Measurements from ENCODE around the gene IFNL4. TPM values are rescaled to one million over a fixed set of nuclear protein-coding genes. Genes with fewer than 3 reads are reported as not detected.

The IFNL4 gene
- total RNA-seq, 1 experiment from 2014 or later: not detected

- H4K5ac ChIP-seq (ENCODE audit: insufficient read length, low read depth, low read length): no peak overlapping the region
- WGBS (ENCODE audit: extremely low coverage, insufficient read length, low lambda C conversion rate): no CpG with 5 or more reads among the region's 5 CpGs
- no peak overlapping the region for H4K8ac ChIP-seq (replicated peaks; ENCODE audit: insufficient read length, low read depth, low read length)
- no peak overlapping the region for H2AK5ac ChIP-seq (ENCODE audit: insufficient read length, low read length)
- H2BK20ac ChIP-seq (ENCODE audit: low read depth, low read length, poor library complexity, severe bottlenecking): no peak overlapping the region
- DNase-seq: no peak
- TF ChIP-seq CTCF (conservative IDR thresholded peaks at IDR 0.05): no peak
- H3K27me3 Mint-ChIP-seq (ENCODE audit: low read depth): peaks cover 90% of the 10 kb centered on the region
- no peak overlapping the region for H2BK12ac ChIP-seq (ENCODE audit: insufficient read length, low read depth, low read length)
- no peak overlapping the region for H3K27ac Mint-ChIP-seq
- H3T11ph ChIP-seq (ENCODE audit: low read length): no peak overlapping the region
- peaks cover 35% of the 10 kb centered on the region; the same call in 1 of the 2 replicates for H3K27me3 ChIP-seq (ENCODE audit: insufficient read depth, low read length)
- H3K36me3 Mint-ChIP-seq (ENCODE audit: insufficient read depth in 1 of 3, low read depth in 3 of 3): no peaks in the 10 kb centered on the region
- no peak overlapping the region for H3K14ac ChIP-seq (ENCODE audit: insufficient read depth, low read length)
- H3K9me3 ChIP-seq (ENCODE audit: control insufficient read depth, low read depth, low read length): no peaks in the 10 kb centered on the region
- no peaks in the 10 kb centered on the region for H3K79me1 ChIP-seq (ENCODE audit: insufficient read depth, low read depth, low read length, poor library complexity, severe bottlenecking)
- no peak overlapping the region for H3K18ac ChIP-seq (ENCODE audit: insufficient read length, low read depth, low read length)
- peaks cover 9% of the 10 kb centered on the region for H3K23me2 ChIP-seq (ENCODE audit: insufficient read length, low read depth, low read length, poor library complexity, severe bottlenecking)
- H4K20me1 ChIP-seq (ENCODE audit: control insufficient read depth, insufficient read depth, insufficient read length): no peaks in the 10 kb centered on the region
- H3K4me2 ChIP-seq (ENCODE audit: insufficient read depth, insufficient read length, low read length): no peak overlapping the region
- H3K56ac ChIP-seq (ENCODE audit: insufficient read length, low read depth, low read length): no peak overlapping the region
- no peaks in the 10 kb centered on the region for H3K4me1 ChIP-seq (ENCODE audit: insufficient read depth, low read length)
- no peak overlapping the region for H3K23ac ChIP-seq (ENCODE audit: insufficient read length, low read depth, low read length)
- no peaks in the 10 kb centered on the region for H3K79me2 ChIP-seq (ENCODE audit: insufficient read depth, low read length)
- H2BK15ac ChIP-seq (ENCODE audit: low read depth, low read length): no peak overlapping the region
- H3K9me3 Mint-ChIP-seq: no peaks in the 10 kb centered on the region
- no peak overlapping the region for H2AFZ ChIP-seq (ENCODE audit: low read length)
- peaks cover 2 to 5% of the 10 kb centered on the region in 2 experiments; a peak in 2 of 4 replicates for H3K4me1 Mint-ChIP-seq
- H2BK120ac ChIP-seq (ENCODE audit: low read depth, low read length, poor library complexity, severe bottlenecking): no peak overlapping the region
- no peak overlapping the region for H3K4ac ChIP-seq (ENCODE audit: low read depth, low read length)
- H3K27ac ChIP-seq (ENCODE audit: insufficient read length, low read depth, low read length): no peak overlapping the region
- H3K4me3 Mint-ChIP-seq: no peak overlapping the region
- H3K9ac ChIP-seq (ENCODE audit: extremely low read depth, insufficient read length, low read length): no peak overlapping the region
- H2BK5ac ChIP-seq (ENCODE audit: insufficient read length, low read length): no peak overlapping the region
- H4K91ac ChIP-seq (ENCODE audit: insufficient read length, low read depth, low read length): no peak overlapping the region
Measured at GRCh38 chr19:39251081-39251480, 2.4 kb upstream of the IFNL4 start.
